PFSK-1 (cell line): Measurements from ENCODE around the gene PER1.

ENCODE experiments used
- POLR2AphosphoS5 ChIP-seq: IDR thresholded peaks from 2 replicates; pipeline ENCODE4 v1.6.1; 2012; ENCODE audit warnings: low read depth, mild to moderate bottlenecking, control low read depth, low read length, moderate library complexity
- SIN3A ChIP-seq: IDR thresholded peaks from 2 replicates; pipeline ENCODE4 v1.6.1; 2012; ENCODE audit warnings: mild to moderate bottlenecking, low read length, moderate library complexity, borderline replicate concordance; ENCODE audit not compliant: insufficient read depth
- TAF1 ChIP-seq: IDR thresholded peaks from 2 replicates; pipeline ENCODE4 v1.6.1; 2012; ENCODE audit warnings: low read length, control low read depth, borderline replicate concordance; ENCODE audit not compliant: insufficient read depth

- TF ChIP-seq TAF1 (no peak), POLR2AphosphoS5 (no peak), SIN3A (no peak)
Measured at GRCh38 chr17:8145811-8146210, 6.4 kb downstream of the PER1 start.
